Esophagus muscularis mucosa (tissue), 4 donors: Measurements from ENCODE around the gene NSD2. TPM values are rescaled to one million over a fixed set of nuclear protein-coding genes. Genes with fewer than 3 reads are reported as not detected.
A peak's percentile ranks its signal among the peaks of the same experiment; 100 is the strongest.
"Not testable (repeated sequence)": the region's sequence is repeated elsewhere in the genome, so short reads cannot be mapped to it uniquely, and the experiment has no call there.

Source experiments
- DNase-seq: peaks from one replicate; pipeline ENCODE4 v3.0.0-alpha.2; 2017; ENCODE audit errors: extremely low spot score
- H3K27ac ChIP-seq, 4 donors: fragments of 200-600 bp; sonication (generic); replicated peaks in 1 of 4; 1 replicate in 3 of 4; 2 replicates in 1 of 4; pipeline ENCODE4 v1.5.1; 2016 to 2019; ENCODE audit warnings: mild to moderate bottlenecking in 1 of 4
- H3K27me3 ChIP-seq, 4 donors: fragments of 200-600 bp; sonication (generic); one replicate each; pipeline versions ENCODE4 v1.5.1 to v1.6.0; 2016 to 2019
- H3K36me3 ChIP-seq, 4 donors: fragments of 200-600 bp; sonication (generic); one replicate each; pipeline ENCODE4 v1.5.1; 2016 to 2019
- H3K4me1 ChIP-seq, 4 donors: fragments of 200-600 bp; sonication (generic); one replicate each; pipeline ENCODE4 v1.5.1; 2016 to 2019
- H3K4me3 ChIP-seq, 4 donors: fragments of 200-600 bp; sonication (generic); 1 replicate in 2 of 4; 2 replicates in 2 of 4; pipeline ENCODE4 v1.5.1; 2016 to 2019; ENCODE audit warnings: mild to moderate bottlenecking in 4 of 4, moderate library complexity in 1 of 4
- H3K9me3 ChIP-seq, 4 donors: fragments of 200-600 bp; sonication (generic); 1 replicate in 3 of 4; 2 replicates in 1 of 4; pipeline ENCODE4 v1.5.1; 2016 to 2019
- CTCF ChIP-seq, 3 experiments: fragments of 200-600 bp in 2 of 3; fragments of 450-650 bp in 1 of 3; sonication (generic) in 2 of 3; IDR thresholded peaks; one replicate each; pipeline ENCODE4 v1.5.1; 2017 to 2019; ENCODE audit warnings: antibody characterized with exemption in 3 of 3, mild to moderate bottlenecking in 2 of 3, moderate library complexity in 1 of 3
- EP300 ChIP-seq: sonication (generic); formaldehyde crosslinking; IDR thresholded peaks from one replicate; pipeline ENCODE4 v1.6.1; 2017; ENCODE audit warnings: antibody characterized with exemption
- POLR2A ChIP-seq: fragments of 450-650 bp; IDR thresholded peaks from one replicate; pipeline ENCODE4 v1.6.1; 2017; ENCODE audit warnings: antibody characterized with exemption, moderate library complexity, mild to moderate bottlenecking, low read depth
- POLR2AphosphoS5 ChIP-seq, 2 donors: sonication (generic); formaldehyde crosslinking; IDR thresholded peaks; one replicate each; pipeline ENCODE4 v1.6.1; 2017; ENCODE audit warnings: antibody characterized with exemption in 2 of 2
- WGBS: methylation state at CpG from one replicate; pipeline ENCODE4 v1.1.5; 2018; 5-methylcytosine and 5-hydroxymethylcytosine counted together
- intact Hi-C: fragments of 100-400 bp; cut with DNase I; formaldehyde crosslinking; loops from one replicate; pipeline ENCODE4 v1.15.1; 2023
- total RNA-seq, 4 donors: library from RNA; depleted of rRNA; stranded (reverse); fragments of >200 nt; gene quantifications; one replicate each; pipeline versions ENCODE4 v1.1.0 to v1.2.1, GENCODE V29; 2016

Gene NSD2
- total RNA-seq, 4 donors from 2014 or later, result 31.8 to 44.2 (median 37.5) TPM

GRCh38 chr4:2008921-2009650, 137.9 kb downstream of the NSD2 start, which contains the start of gene NELFA:
NELFA (minus strand) TSS chr4:2008974; CDS start chr4:2008959, 15 bp downstream.
- peak within 1 kb of the TSS; percentile 94 to 100 (median 96) for H3K27ac ChIP-seq
- peak; percentile 98 for DNase-seq
- peak within 1 kb of the TSS; percentile 81 to 99 (median 98) for H3K4me3 ChIP-seq
- H3K9me3 ChIP-seq, result no peaks in the 10 kb centered on the region
- peaks cover 8 to 37% (median 31%) of the 10 kb centered on the region in 4 donors for H3K4me1 ChIP-seq
- TF ChIP-seq POLR2A, result peak; percentile 25
- TF ChIP-seq EP300, result no peak
- TF ChIP-seq POLR2AphosphoS5 (IDR thresholded peaks at IDR 0.05), result peak; percentile 79 to 93
- peak in 2 of 3 experiments; percentile 25 to 52 for TF ChIP-seq CTCF (IDR thresholded peaks at IDR 0.05)
- H3K27me3 ChIP-seq, result no peaks in the 10 kb centered on the region
- WGBS, result 0% methylated on average over 13 of the region's 95 CpGs
- intact Hi-C loops, result no loop called here
- peaks cover 0 to 22% (median 10%) of the 10 kb centered on the region in 4 donors for H3K36me3 ChIP-seq

- no peaks in the 10 kb centered on the region for H3K9me3 ChIP-seq
- H3K27me3 ChIP-seq, result no peaks in the 10 kb centered on the region
- peaks cover 8 to 37% (median 31%) of the 10 kb centered on the region in 4 donors for H3K4me1 ChIP-seq
- peaks cover 0 to 16% (median 7%) of the 10 kb centered on the region in 4 donors for H3K36me3 ChIP-seq
- H3K4me3 ChIP-seq, result peak overlapping the region; percentile 81 to 99 (median 98)
- intact Hi-C loops, result no loop called here
- 11% methylated on average over 23 of the region's 23 CpGs for WGBS
- peak; percentile 90 for DNase-seq
- peak overlapping the region; percentile 94 to 100 (median 96) for H3K27ac ChIP-seq
- TF ChIP-seq CTCF (IDR thresholded peaks at IDR 0.05) (peak in 2 of 3 experiments; percentile 4 to 38), POLR2AphosphoS5 (IDR thresholded peaks at IDR 0.05) (no peak)
These were observed 138.5 kb downstream of the NSD2 start for GRCh38 chr4:2009651-2010233.

GRCh38 chr4:2011583-2011982, 140.4 kb downstream of the NSD2 start:
- TF ChIP-seq EP300 (no peak), POLR2A (no peak), POLR2AphosphoS5 (IDR thresholded peaks at IDR 0.05) (no peak), CTCF (IDR thresholded peaks at IDR 0.05) (no peak)
- intact Hi-C loops, result no loop called here
- Histone ChIP-seq H3K4me3 (no peak overlapping the region), H3K27ac (no peak overlapping the region), H3K9me3 (no peaks in the 10 kb centered on the region), H3K36me3 (no peaks in the 10 kb centered on the region), H3K27me3 (no peaks in the 10 kb centered on the region), H3K4me1 (peaks cover 8 to 27% (median 23%) of the 10 kb centered on the region in 4 donors)
- 77% methylated on average over 3 of the region's 3 CpGs for WGBS
- no peak for DNase-seq

GRCh38 chr4:2015008-2015407, 143.8 kb downstream of the NSD2 start:
- H3K4me1 ChIP-seq, result peaks cover under 1 to 5% (median 4%) of the 10 kb centered on the region in 4 donors
- H3K4me3 ChIP-seq, result no peak overlapping the region
- intact Hi-C loops, result no loop called here
- WGBS, result 57% methylated on average over 4 of the region's 4 CpGs
- DNase-seq, result no peak
- H3K27me3 ChIP-seq, result peaks cover 0 to 18% (median 0%) of the 10 kb centered on the region in 4 donors
- TF ChIP-seq EP300 (no peak), POLR2A (no peak), POLR2AphosphoS5 (IDR thresholded peaks at IDR 0.05) (no peak), CTCF (IDR thresholded peaks at IDR 0.05) (no peak)
- H3K9me3 ChIP-seq, result no peaks in the 10 kb centered on the region
- H3K36me3 ChIP-seq, result no peaks in the 10 kb centered on the region
- no peak overlapping the region for H3K27ac ChIP-seq

- DNase-seq, H3K27ac ChIP-seq, H3K4me3 ChIP-seq, H3K4me1 ChIP-seq, intact Hi-C loops, H3K36me3 ChIP-seq, H3K9me3 ChIP-seq: not testable (repeated sequence)
- H3K27me3 ChIP-seq, result peaks cover 0 to 56% (median 6%) of the 10 kb centered on the region in 4 donors
- 35% methylated on average over 15 of the region's 15 CpGs for WGBS
These were observed 150.3 kb downstream of the NSD2 start for GRCh38 chr4:2021358-2022018.
